Activated effector memory CD4-positive, alpha-beta T cell treated with Interleukin-2 at 50 U/mL for 16 hours (primary cell): ENCODE data around the gene CDR2L.
"Not testable (repeated sequence)": the region's sequence is repeated elsewhere in the genome, so short reads cannot be mapped to it uniquely, and the experiment has no call there.

Experiments used
- DNase-seq: peaks from one replicate; pipeline ENCODE4 v3.0.0-alpha.2; 2020

Gene CDR2L

GRCh38 chr17:75012346-75013091 is 25.1 kb downstream of the CDR2L start, which contains the start of gene MRPL58:
MRPL58 (plus strand) TSS chr17:75012670; CDS start chr17:75012687, 17 bp downstream.
- peak; percentile 72 for DNase-seq

GRCh38 chr17:75013092-75013559 is 25.7 kb downstream of the CDR2L start:
- no peak for DNase-seq

DNA sequence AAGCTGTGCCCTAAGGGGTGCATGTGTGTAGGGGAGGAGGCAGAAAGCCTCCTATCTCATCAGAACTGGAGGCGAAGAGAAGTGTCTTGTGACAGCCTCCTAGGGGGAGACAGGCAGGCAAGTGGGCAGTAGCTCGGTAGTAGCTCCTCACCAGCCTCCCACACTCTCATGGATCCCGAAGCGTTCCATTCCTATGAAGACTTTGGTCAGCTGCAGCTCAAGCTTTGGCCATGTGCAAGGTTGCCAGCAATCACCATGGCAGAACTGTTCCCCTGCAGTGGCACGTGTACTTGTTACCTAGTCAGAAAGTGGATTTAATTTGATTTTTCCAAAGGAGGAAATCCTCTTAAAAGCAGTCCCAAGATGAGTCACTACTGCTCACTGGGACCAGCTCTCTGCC is 31.7 kb downstream of the CDR2L start:
- DNase-seq, result no peak

GRCh38 chr17:75019710-75020109 is 32.3 kb downstream of the CDR2L start:
- no peak for DNase-seq

DNA sequence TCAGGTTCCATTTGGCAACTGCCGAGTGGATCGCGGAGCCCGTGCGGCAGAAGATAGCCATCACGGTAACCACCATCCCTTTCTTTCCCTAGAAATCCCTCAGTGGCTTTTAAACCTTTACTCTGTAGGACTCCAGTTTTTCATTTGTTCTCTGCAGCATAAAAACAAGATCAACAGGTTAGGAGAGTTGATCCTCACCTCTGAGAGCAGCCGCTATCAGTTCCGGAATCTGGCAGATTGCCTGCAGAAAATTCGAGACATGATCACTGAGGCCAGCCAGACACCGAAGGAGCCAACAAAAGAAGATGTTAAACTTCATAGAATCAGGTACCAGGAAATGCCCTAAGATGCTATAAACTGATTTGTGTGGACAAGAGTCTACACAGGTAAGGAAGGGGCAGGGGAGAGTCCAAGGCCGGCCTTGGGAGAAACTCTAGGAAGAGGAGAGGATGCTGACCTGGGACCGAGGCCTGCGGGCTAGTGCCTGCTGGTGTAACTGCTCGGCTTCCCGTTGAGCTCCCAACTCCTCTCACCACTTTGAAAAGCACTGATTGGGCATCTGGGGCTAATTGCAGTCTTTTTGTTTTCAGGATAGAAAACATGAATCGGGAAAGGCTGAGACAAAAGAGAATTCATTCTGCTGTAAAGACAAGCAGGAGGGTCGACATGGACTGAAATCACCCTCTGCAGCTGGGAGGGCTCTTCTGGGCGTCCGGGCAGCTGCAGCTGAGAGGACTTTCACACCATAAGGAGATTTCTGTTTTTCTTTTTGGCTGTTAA is 33.1 kb downstream of the CDR2L start:
- DNase-seq, result no peak

DNA sequence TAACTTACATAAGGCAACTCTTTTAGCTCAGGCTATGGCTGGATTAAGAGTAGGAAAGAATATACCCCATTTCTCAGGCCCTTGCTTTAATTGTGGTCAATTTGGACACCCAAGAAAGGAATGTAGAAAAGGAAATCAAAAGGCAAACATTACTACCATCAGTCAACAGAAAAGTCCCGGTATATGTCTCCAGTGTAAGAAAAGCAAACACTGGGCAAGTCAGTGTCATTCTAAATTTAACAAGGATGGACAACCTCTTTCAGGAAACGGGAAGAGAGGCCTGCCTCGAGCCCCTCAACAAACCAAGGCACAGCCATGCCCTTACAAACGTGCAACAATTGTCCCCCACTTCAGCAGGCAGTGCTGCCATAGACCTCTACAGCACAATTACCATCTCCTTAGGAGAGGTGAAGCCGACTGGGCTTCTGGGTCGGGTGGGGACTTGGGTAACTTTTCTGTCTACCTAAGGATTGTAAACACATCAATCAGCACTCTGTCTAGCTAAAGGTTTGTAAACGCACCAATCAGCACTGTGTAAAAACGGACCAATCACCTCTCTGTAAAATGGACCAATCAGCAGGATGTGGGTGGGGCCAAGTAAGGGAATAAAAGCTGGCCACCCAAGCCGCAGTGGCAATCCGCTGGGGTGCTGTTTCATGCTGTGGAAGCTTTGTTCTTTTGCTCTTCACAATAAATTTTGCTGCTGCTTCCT is 37.4 kb downstream of the CDR2L start:
- DNase-seq, result peak; percentile 7

DNA sequence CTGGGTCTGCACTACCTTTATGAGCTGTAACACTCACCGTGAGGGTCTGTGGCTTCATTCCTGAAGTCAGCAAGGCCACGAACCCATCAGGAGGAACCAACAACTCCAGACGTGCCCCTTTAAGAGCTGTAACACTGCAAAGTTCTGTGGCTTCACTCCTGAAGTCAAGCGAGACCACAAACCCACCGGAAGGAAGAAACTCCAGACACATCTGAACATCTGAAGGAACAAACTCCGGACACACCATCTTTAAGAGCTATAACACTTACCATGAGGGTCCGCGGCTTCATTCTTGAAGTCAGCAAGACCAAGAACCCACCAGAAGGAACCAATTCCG is 37.9 kb downstream of the CDR2L start:
- not testable (repeated sequence) for DNase-seq

GRCh38 chr17:75026650-75027049 is 39.2 kb downstream of the CDR2L start:
- DNase-seq, result not testable (repeated sequence)

DNA sequence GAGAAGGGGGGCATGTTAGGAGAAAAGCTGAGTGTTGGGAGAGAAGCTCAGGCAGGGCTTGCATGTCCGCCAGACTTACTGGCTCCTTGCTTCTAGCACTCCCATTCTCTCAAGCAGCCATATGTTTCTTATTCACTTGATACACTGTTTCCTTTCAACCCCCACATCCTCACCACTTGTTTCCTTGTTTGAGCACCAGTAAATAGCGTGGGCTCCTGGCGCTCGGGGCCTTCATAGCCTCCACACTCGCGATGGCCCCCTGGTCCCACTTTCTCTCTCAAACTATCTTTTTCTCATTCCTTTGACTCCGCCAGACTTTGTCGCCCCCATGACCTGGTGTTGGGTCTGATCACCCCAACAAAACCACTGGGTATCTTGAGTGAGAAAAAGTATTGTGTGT is 42.7 kb downstream of the CDR2L start:
- DNase-seq, result no peak

DNA sequence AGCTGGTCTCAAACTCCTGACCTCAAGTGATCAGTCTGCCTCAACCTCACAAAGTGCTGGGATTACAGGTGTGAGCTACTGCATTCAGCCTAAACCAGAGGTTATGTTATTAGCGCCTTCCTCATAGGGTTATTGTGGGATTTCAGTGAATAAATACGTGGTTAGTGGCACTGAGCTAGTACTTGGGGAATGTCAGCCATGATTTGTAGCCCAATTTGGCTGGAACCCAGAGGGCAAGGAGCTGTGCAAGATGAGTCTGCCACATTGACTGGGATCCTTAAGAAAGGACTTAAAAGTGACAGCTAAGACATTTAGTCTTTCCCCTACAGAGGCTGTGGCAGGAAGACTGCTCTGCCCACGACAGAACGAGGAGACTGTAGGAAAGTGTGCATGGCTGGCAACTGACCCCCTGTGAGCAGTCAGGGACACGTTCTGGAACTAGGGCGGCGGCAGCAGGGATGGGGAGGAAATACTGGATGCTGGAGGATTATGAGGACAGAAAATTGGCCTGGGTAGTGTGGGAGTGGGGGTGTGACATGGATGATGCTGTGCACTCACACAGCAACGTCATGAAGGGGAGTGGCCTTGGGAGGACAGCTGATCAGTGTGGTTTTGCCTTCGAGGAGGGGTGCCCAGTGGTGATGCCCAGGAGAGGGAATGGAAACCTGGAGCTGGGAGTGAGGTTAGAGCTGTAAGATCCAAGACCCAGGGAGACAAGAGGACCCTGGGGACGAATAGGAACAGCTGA is 44.7 kb downstream of the CDR2L start:
- peak; percentile 34 for DNase-seq

DNA sequence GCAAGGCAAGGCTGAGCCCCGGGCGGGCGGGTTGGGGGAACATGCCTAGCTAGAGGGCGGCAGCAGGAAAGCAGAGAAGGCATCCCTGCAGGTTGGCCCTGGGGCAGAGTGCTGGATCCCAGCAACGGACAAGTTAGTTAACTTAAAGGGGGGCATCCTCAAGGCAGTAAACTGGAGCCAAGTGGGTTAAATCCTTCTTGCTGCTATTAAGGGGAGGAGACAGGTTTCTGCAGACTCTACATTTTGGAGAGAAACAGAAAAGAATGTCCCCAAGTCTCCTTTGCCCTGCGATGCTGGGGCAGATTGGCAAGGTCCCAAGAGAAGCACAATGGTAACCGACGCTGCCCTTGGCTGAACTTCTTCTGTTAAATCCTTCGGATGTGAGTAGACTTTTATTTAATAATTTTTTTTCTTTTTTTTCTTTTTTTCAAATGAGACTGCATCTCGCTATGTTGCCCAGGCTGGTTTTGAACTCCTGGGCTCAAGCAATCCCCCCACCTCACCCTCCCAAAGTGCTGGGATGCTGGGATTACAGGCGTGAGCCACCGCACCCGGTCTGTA is 45.4 kb downstream of the CDR2L start:
- DNase-seq, result no peak

DNA sequence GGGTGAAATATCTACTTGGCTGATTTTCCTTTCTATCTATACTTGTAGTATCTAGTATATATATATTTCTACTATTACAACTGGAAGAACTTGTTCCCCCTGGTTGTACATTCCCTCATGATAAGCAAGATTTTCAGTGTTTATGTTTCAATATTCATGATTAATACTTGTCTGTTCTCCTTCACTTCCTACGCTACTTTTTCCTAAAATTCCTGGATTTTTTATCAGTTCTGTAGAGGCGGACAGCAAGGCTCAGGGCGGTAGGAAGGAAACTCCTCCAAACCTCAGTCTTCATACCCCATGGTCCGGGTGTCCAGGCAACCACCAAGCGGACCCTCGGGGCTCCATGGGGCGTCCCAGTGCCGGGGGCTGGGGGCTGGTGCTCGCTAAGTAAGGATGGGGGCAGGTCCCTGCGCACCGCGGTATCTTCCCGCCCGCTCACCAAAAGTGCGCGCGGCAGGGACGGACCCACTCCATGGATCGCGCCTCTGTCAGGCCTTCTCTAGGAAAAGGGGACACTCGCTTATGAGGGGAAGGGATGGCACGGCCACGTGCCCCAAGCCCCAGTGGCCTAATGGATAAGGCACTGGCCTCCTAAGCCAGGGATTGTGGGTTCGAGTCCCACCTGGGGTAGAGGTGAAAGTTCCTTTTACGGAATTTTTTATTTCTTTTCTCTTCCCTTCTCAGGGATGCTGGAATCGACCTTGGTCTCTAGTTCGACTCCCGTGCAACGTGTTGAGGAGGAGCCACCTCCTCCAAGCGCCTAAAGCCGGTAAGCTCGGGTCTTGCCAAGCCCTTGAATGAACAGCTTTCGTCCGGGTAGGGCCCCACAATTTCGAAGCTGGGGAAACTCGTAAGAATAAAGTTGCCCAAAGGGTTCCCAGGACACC is 46.2 kb downstream of the CDR2L start:
- peak; percentile 64 for DNase-seq

GRCh38 chr17:75034236-75034908 is 46.9 kb downstream of the CDR2L start:
- DNase-seq, result peak; percentile 63

DNA sequence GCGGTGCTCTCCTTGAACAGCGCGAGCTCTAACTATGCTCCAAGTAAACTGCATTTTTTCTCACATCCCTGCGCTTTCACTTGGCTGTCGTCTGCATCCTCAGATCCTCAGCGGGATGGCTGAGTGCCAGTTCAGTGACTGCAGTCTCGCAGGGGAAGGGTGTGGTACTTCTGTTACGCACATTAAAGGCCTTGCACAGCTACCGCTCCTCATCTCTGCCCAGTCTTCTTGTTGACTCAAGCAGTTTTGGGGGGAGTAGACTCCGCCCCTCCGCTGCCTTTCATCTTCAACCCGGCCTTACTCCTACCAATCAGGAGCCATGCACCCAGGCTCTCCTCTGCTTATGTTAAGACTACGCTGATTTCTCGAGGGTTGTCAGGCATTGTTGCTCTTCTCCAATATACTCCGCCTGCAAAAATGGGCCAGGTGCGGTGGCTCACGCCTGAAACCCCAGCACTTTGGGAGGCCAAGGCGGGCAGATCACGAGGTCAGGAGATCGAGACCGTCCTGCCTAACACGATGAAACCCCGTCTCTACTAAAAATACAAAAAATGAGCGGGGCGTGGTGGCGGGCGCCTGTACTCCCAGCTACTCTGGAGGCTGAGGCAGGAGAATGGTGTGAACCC is 49.3 kb downstream of the CDR2L start:
- peak; percentile 89 for DNase-seq

- no peak for DNase-seq
Observed at GRCh38 chr17:75039238-75039637, 51.8 kb downstream of the CDR2L start.

- no peak for DNase-seq
Observed at GRCh38 chr17:75041656-75042280, 54.3 kb downstream of the CDR2L start.

DNA sequence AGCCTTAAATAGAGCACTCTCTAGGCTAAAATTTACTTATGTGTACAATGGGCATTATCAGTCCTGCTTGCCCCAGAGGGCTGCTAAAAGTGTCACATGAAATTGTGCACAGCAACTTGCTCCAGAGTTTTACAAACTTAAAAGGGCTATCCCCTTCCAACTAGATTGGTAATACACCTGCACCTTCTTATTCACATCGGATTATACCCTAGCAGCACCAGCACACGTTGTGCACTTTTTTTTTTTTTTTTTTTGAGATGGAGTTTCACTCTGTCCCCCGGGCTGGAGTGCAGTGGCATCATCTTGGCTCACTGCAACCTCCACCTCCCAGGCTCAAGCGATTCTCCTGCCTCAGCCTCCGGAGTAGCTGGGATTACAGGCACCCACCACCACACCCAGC is 56.4 kb downstream of the CDR2L start:
- DNase-seq, result not testable (repeated sequence)

- no peak for DNase-seq
Observed at GRCh38 chr17:75044716-75045115, 57.3 kb downstream of the CDR2L start.

DNA sequence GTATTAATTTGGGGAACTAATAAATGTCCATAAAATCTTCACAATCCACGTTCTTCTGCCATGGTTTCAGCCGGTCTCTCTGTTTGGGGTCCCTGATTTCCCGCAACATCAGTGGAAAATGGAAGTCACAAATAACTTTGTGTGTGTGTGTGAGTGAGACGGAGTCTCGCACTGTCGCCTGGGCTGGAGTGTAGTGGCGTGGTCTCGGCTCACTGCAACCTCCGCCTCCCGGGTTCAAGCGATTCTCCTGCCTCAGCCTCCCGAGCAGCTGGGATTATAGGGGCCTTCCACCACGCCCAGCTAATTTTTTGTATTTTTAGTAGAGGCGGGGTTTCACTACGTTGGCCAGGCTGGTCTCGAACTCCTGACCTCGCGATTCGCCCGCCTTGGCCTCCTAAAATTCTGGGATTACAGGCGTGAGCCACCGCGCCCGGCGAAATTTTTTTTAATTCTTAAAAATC is 58.5 kb downstream of the CDR2L start:
- not testable (repeated sequence) for DNase-seq
